Measurements from ENCODE around the gene PGM2.

- TF ChIP-seq, protein P1, sequence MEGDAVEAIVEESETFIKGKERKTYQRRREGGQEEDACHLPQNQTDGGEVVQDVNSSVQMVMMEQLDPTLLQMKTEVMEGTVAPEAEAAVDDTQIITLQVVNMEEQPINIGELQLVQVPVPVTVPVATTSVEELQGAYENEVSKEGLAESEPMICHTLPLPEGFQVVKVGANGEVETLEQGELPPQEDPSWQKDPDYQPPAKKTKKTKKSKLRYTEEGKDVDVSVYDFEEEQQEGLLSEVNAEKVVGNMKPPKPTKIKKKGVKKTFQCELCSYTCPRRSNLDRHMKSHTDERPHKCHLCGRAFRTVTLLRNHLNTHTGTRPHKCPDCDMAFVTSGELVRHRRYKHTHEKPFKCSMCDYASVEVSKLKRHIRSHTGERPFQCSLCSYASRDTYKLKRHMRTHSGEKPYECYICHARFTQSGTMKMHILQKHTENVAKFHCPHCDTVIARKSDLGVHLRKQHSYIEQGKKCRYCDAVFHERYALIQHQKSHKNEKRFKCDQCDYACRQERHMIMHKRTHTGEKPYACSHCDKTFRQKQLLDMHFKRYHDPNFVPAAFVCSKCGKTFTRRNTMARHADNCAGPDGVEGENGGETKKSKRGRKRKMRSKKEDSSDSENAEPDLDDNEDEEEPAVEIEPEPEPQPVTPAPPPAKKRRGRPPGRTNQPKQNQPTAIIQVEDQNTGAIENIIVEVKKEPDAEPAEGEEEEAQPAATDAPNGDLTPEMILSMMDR (conservative IDR thresholded peaks at IDR 0.05; ENCODE audit: low read depth, low read length), result no peak
- TF ChIP-seq EZH2phosphoT487 (IDR thresholded peaks at IDR 0.05; ENCODE audit: borderline replicate concordance, low read length), result no peak
Observed at GRCh38 chr4:37828843-37829242, 2.4 kb downstream of the PGM2 start.
